Measurements from ENCODE around the gene AKR7A2.
"Not testable (repeated sequence)": the region's sequence is repeated elsewhere in the genome, so short reads cannot be mapped to it uniquely, and the experiment has no call there.

AKR7A2 gene

DNA sequence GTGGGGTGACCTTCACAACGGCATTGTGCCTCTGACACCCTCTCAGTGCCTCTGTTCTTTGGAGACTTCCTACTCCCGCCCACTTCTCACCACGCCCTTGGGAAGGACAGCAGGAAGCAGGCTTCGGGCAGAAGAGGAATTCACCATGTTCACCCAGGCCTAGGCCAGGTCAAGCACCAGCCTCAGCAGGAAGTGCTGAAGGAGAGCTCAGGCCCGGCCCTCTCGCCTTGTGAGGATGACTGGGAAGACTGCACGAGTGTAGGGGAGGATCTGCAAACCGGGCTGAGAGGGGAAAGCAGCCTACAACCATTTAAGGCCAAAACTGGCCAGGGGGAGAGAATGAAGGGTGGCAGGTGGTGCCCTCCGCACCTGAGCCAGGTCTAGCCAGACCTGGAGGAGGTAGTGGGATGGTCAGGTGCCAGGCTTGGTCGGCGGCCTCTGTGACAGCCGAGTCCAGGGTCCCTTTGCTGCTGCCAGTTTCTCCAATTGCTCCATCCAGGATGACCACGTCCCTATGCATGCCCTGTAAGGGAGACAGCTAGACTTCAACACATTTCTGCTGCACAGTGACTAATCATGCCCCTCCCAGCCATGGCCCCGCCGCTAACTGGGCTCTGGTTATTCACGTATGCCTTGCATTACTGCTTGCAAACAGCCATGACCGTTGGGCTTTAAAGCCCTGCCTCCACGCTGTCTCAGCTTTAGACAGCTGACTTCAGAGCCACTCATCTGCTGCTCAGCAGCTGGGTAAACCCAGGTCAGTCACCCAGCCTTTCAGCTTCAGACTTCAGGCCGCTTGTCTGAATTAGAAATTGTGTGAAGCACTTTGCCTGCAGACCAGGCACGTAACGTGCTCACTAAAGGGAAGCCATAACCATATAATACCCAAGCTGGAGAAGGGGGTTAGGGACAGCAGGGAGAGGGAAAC, 51.5 kb downstream of the AKR7A2 start:
- DNase-seq (ENCODE audit: low spot score) = no peak

- no peak for DNase-seq (ENCODE audit: low spot score)
Observed at GRCh38 chr1:19258353-19258752, 53.6 kb downstream of the AKR7A2 start.

DNA sequence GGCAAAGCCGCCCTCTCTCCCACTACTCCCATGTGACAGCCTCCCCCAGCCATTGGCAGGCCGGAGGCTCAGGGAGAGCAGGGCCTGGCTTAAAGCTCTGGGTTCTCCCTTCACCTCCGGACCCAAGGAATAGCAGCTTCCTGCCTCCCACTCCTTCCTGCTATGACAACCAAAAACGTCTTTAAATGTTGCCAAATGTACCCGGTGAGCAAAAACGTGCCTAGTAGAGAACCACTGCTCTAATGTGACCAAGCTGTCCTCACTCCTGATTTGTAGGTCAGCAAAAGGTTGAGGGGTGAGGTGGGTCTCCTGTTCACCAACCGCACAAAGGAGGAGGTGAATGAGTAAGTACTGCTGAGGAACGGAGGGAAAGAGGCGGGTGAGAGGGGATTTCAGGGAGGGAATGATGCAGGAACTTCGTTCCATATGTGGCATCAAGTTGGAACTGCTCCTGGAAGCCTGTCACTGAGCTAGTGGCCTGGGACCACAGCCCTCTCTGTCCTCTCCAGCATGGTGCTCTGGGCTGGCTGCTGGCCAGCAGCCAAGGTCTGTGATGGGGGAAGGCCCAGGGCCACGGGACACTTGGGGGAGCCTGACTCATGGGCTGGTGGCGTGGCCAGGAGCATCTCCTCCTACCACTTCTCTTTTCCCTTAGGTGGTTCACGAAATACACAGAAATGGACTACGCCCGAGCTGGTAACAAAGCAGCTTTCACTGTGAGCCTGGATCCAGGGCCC, 54.6 kb downstream of the AKR7A2 start:
- DNase-seq (ENCODE audit: low spot score) = no peak

DNA sequence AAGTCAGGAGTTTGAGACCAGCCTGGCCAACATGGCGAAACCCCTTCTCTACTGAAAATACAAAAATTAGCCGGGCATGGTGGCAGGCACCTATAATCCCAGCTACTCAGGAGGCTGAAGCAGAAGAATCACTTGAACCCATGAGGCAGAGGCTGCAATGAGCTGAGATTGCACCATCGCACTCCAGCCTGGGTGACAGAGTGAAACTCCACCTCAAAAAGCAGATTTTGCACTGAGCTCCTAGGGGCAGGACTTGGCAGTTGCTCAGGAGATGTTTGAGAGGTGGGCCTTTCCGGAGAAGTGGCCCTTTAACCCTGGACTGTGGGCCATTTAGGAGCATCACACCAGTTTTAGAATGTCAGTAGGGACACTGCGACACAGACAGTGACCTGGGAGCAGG, 55.6 kb downstream of the AKR7A2 start:
- not testable (repeated sequence) for DNase-seq (ENCODE audit: low spot score)

DNA sequence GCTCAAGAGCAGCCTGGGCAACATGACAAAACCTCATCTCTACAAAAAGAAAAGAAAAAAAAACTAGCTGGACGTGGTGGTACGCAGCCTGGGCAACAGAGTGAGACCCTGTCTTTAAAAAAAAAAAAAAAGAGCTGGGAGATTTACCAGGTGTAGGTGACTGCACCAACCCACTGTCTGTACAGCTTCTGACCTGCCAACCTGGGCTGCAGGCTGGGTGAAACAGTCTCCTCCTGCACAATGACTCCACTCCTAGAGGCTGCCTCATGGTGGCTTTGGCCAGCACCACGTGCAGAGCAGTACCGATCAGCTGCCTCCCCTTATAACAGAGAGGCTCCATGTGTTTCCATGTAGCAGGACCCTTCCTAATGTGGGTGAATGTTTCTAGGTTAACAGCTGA, 56.7 kb downstream of the AKR7A2 start:
- no peak for DNase-seq (ENCODE audit: low spot score)

GRCh38 chr1:19254416-19254815, 57.5 kb downstream of the AKR7A2 start:
- DNase-seq (ENCODE audit: low spot score) = no peak
